Stomach (tissue), 9 donors: Measurements from ENCODE around the gene PKD1L1. TPM values are rescaled to one million over a fixed set of nuclear protein-coding genes. Genes with fewer than 3 reads are reported as not detected.
"Not testable (repeated sequence)": the region's sequence is repeated elsewhere in the genome, so short reads cannot be mapped to it uniquely, and the experiment has no call there.

ENCODE experiments used
- DNase-seq, 2 donors: peaks; one replicate each; pipeline versions ENCODE4 v3.0.0 to v3.0.0-alpha.2; 2013 to 2019
- H3K27ac ChIP-seq, 5 donors: fragments of 200-600 bp in 4 of 5; sonication (generic) in 4 of 5; one replicate each; pipeline ENCODE4 v1.5.1; 2013 to 2019; ENCODE audit warnings: mild to moderate bottlenecking in 1 of 5, moderate library complexity in 1 of 5
- H3K27me3 ChIP-seq, 3 donors: fragments of 200-600 bp; sonication (generic); one replicate each; pipeline ENCODE4 v1.5.1; 2017 to 2019; ENCODE audit warnings: mixed run types in 1 of 3
- H3K36me3 ChIP-seq, 4 donors: fragments of 200-600 bp; sonication (generic); 1 replicate in 3 of 4; 2 replicates in 1 of 4; pipeline ENCODE4 v1.5.1; 2016 to 2019
- H3K4me1 ChIP-seq, 4 donors: fragments of 200-600 bp; sonication (generic); one replicate each; pipeline ENCODE4 v1.5.1; 2016 to 2019
- H3K4me3 ChIP-seq, 4 donors: fragments of 200-600 bp; sonication (generic) in 3 of 4; one replicate each; pipeline ENCODE4 v1.5.1; 2016 to 2019; ENCODE audit warnings: mild to moderate bottlenecking in 1 of 4
- H3K9me3 ChIP-seq, 4 donors: fragments of 200-600 bp; sonication (generic); one replicate each; pipeline ENCODE4 v1.5.1; 2016 to 2019
- CTCF ChIP-seq, 7 experiments: fragments of 450-650 bp in 4 of 7; fragments of 200-600 bp in 3 of 7; sonication (generic) in 3 of 7; IDR thresholded peaks; one replicate each; pipeline ENCODE4 v1.5.1; 2016 to 2019; ENCODE audit warnings: antibody characterized with exemption in 7 of 7, control low read depth in 2 of 7, mild to moderate bottlenecking in 1 of 7
- EP300 ChIP-seq: sonication (generic); formaldehyde crosslinking; IDR thresholded peaks from one replicate; pipeline ENCODE4 v1.6.1; 2017; ENCODE audit warnings: antibody characterized with exemption
- POLR2A ChIP-seq, 4 donors: fragments of 450-650 bp; IDR thresholded peaks; one replicate each; pipeline ENCODE4 v1.6.1; 2016; ENCODE audit warnings: antibody characterized with exemption in 4 of 4, control low read depth in 2 of 4, mild to moderate bottlenecking in 1 of 4, moderate library complexity in 1 of 4
- POLR2AphosphoS5 ChIP-seq, 3 donors: sonication (generic); formaldehyde crosslinking; IDR thresholded peaks; one replicate each; pipeline ENCODE4 v1.6.1; 2016; ENCODE audit warnings: antibody characterized with exemption in 3 of 3
- WGBS, 5 donors: extraction: QIAGEN DNeasy Blood & Tissue Kit in 3 of 5; methylation state at CpG; one replicate each; pipeline versions ENCODE4 v1.1.5 to v1.1.7; 2013 to 2018; 5-methylcytosine and 5-hydroxymethylcytosine counted together
- intact Hi-C: fragments of 100-400 bp; cut with DNase I; formaldehyde crosslinking; loops from one replicate; pipeline ENCODE4 v1.15.1; 2023; ENCODE audit warnings: low total_unique reads
- polyA plus RNA-seq, 3 donors: library from polyadenylated mRNA; stranded (reverse); fragments of 200-250 nt; gene quantifications; one replicate each; pipeline ENCODE4 v1.2.3, GENCODE V29; 2013
- total RNA-seq, 5 donors: library from RNA; depleted of rRNA; stranded (reverse); fragments of >200 nt; gene quantifications; one replicate each; pipeline versions ENCODE4 v1.1.0 to v1.2.3, GENCODE V29; 2014 to 2016
- donor health status: healthy with polysubstance abuse.
- donor health status: Bipolar disorder and iron deficiency.
- donor health status: healthy.

PKD1L1 gene
- total and polyA plus RNA-seq, 8 donors = under 0.01 to 1.2 (median 0.10) TPM; not detected in 2

GRCh38 chr7:47924266-47924665, 24.0 kb downstream of the PKD1L1 start:
- WGBS, 5 donors = 61 to 77% (median 72%) methylated on average over 2 of the region's 2 CpGs
- H3K4me1 ChIP-seq = no peaks in the 10 kb centered on the region
- no peak for DNase-seq
- intact Hi-C loops = no loop called here
- no peak overlapping the region for H3K27ac ChIP-seq
- no peak for TF ChIP-seq POLR2AphosphoS5 (IDR thresholded peaks at IDR 0.05)
- TF ChIP-seq EP300 = no peak
- TF ChIP-seq CTCF (IDR thresholded peaks at IDR 0.05) = no peak
- no peak for TF ChIP-seq POLR2A (IDR thresholded peaks at IDR 0.05)
- H3K27me3 ChIP-seq = no peaks in the 10 kb centered on the region
- H3K4me3 ChIP-seq = no peak overlapping the region
- H3K36me3 ChIP-seq = no peaks in the 10 kb centered on the region
- no peaks in the 10 kb centered on the region for H3K9me3 ChIP-seq

- H3K4me1 ChIP-seq, H3K27ac ChIP-seq, DNase-seq, H3K27me3 ChIP-seq, H3K36me3 ChIP-seq, intact Hi-C loops, H3K4me3 ChIP-seq, H3K9me3 ChIP-seq: not testable (repeated sequence)
- 47 to 80% (median 59%) methylated on average over 8 of the region's 8 CpGs for WGBS, 5 donors
Measured at GRCh38 chr7:47923081-47923875, 25.0 kb downstream of the PKD1L1 start.

- H3K36me3 ChIP-seq, H3K27me3 ChIP-seq, intact Hi-C loops, DNase-seq, H3K4me3 ChIP-seq, H3K27ac ChIP-seq, H3K4me1 ChIP-seq, H3K9me3 ChIP-seq: not testable (repeated sequence)
- 64 to 75% (median 75%) methylated on average over 1 of the region's 1 CpG for WGBS, 5 donors
Measured at GRCh38 chr7:47916514-47916913, 31.8 kb downstream of the PKD1L1 start.

GRCh38 chr7:47915616-47915976, 32.7 kb downstream of the PKD1L1 start:
- no peak for DNase-seq
- H3K4me3 ChIP-seq = no peak overlapping the region
- intact Hi-C loops = no loop called here
- H3K4me1 ChIP-seq = no peaks in the 10 kb centered on the region
- 86 to 94% (median 89%) methylated on average over 2 of the region's 2 CpGs for WGBS, 5 donors
- H3K27me3 ChIP-seq = no peaks in the 10 kb centered on the region
- no peak overlapping the region for H3K27ac ChIP-seq
- H3K9me3 ChIP-seq = no peaks in the 10 kb centered on the region
- no peaks in the 10 kb centered on the region for H3K36me3 ChIP-seq
- TF ChIP-seq CTCF (IDR thresholded peaks at IDR 0.05) (no peak), EP300 (no peak), POLR2AphosphoS5 (IDR thresholded peaks at IDR 0.05) (no peak), POLR2A (IDR thresholded peaks at IDR 0.05) (no peak)

- no peaks in the 10 kb centered on the region for H3K36me3 ChIP-seq
- H3K4me3 ChIP-seq = no peak overlapping the region
- H3K27me3 ChIP-seq = no peaks in the 10 kb centered on the region
- no peaks in the 10 kb centered on the region for H3K9me3 ChIP-seq
- no peak overlapping the region for H3K27ac ChIP-seq
- intact Hi-C loops = no loop called here
- TF ChIP-seq POLR2AphosphoS5 (IDR thresholded peaks at IDR 0.05) (no peak), POLR2A (IDR thresholded peaks at IDR 0.05) (no peak), EP300 (no peak), CTCF (IDR thresholded peaks at IDR 0.05) (no peak)
- 62 to 74% (median 70%) methylated on average over 5 of the region's 5 CpGs for WGBS, 5 donors
- no peaks in the 10 kb centered on the region for H3K4me1 ChIP-seq
- no peak for DNase-seq
Measured at GRCh38 chr7:47914717-47915615, 33.3 kb downstream of the PKD1L1 start.
